Fibroblast of lung (primary cell): Measurements from ENCODE around the gene GDPD1.

Experiments
- CTCF ChIP-seq, 2 donors: IDR thresholded peaks in 1 of 2; conservative IDR thresholded peaks in 1 of 2; 1 replicate in 1 of 2; 2 replicates in 1 of 2; pipeline ENCODE4 v1.5.1; 2011 to 2012; ENCODE audit warnings: low read length in 2 of 2, control low read depth in 1 of 2, inconsistent platforms in 1 of 2, low read depth in 1 of 2, mild to moderate bottlenecking in 1 of 2
- EZH2 ChIP-seq: IDR thresholded peaks from 2 replicates; pipeline ENCODE4 v1.5.1; 2012; ENCODE audit warnings: low read length, control low read depth, mild to moderate bottlenecking; ENCODE audit errors: missing control alignments

GRCh38 chr17:59230764-59231163 lies 10.5 kb downstream of the GDPD1 start:
- no peak for TF ChIP-seq CTCF (conservative IDR thresholded peaks at IDR 0.05 in 1 of 2, IDR thresholded peaks at IDR 0.05 in 1 of 2; ENCODE audit: low read depth in 1 of 2, low read length in 2 of 2)
- no peak for TF ChIP-seq EZH2
